ENCODE measurements around the gene ADD3.

DNA sequence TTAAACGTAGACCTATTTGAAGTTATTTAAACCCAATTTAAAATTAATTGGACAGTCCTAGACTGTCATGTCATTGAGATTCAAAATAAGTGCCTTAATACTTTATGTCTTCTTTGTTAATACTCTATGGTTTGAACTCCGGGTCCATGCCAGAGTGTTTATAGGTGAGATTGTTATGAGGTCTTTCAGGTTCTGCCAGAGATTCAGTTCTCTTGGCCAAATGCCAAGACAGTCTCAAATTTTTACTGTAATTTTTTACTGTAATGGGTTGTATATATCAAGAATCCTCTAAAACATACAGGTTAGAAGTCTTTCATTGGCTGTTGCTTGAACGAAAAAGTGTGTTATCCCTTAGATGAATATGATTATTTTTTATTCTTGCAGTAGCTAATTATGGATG is 3.9 kb downstream of the ADD3 start:
- TF ChIP-seq, protein P1, sequence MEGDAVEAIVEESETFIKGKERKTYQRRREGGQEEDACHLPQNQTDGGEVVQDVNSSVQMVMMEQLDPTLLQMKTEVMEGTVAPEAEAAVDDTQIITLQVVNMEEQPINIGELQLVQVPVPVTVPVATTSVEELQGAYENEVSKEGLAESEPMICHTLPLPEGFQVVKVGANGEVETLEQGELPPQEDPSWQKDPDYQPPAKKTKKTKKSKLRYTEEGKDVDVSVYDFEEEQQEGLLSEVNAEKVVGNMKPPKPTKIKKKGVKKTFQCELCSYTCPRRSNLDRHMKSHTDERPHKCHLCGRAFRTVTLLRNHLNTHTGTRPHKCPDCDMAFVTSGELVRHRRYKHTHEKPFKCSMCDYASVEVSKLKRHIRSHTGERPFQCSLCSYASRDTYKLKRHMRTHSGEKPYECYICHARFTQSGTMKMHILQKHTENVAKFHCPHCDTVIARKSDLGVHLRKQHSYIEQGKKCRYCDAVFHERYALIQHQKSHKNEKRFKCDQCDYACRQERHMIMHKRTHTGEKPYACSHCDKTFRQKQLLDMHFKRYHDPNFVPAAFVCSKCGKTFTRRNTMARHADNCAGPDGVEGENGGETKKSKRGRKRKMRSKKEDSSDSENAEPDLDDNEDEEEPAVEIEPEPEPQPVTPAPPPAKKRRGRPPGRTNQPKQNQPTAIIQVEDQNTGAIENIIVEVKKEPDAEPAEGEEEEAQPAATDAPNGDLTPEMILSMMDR (IDR thresholded peaks at IDR 0.05; ENCODE audit: extremely low read depth in 1 of 2, insufficient read depth in 1 of 2, low read depth in 1 of 2, low read length in 2 of 2): no peak
- TF ChIP-seq POLR2A (IDR thresholded peaks at IDR 0.05; ENCODE audit: low read depth, low read length) (no peak), POLR2AphosphoS5 (IDR thresholded peaks at IDR 0.05; ENCODE audit: insufficient read depth, low read depth, low read length) (no peak), MYC (IDR thresholded peaks at IDR 0.05; ENCODE audit: low read depth, low read length) (no peak), EZH2 (IDR thresholded peaks at IDR 0.05; ENCODE audit: borderline replicate concordance, low read depth, low read length, severe bottlenecking) (no peak), FOS (IDR thresholded peaks at IDR 0.05; ENCODE audit: borderline replicate concordance, insufficient read depth, low read length) (no peak)
- TF ChIP-seq, protein P2, sequence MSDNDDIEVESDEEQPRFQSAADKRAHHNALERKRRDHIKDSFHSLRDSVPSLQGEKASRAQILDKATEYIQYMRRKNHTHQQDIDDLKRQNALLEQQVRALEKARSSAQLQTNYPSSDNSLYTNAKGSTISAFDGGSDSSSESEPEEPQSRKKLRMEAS (IDR thresholded peaks at IDR 0.05; ENCODE audit: insufficient read depth, insufficient read length): no peak
